Tibial nerve (tissue), 4 donors: ENCODE results near the gene GNG12. TPM values are rescaled to one million over a fixed set of nuclear protein-coding genes. Genes with fewer than 3 reads are reported as not detected.

Experiments
- DNase-seq, 2 donors: peaks; one replicate each; pipeline ENCODE4 v3.0.0-alpha.2; 2019; ENCODE audit warnings: low spot score in 2 of 2
- H3K27ac ChIP-seq, 4 donors: fragments of 200-600 bp; sonication (generic) in 3 of 4; one replicate each; pipeline ENCODE4 v1.5.1; 2017 to 2019; ENCODE audit warnings: mild to moderate bottlenecking in 1 of 4
- H3K27me3 ChIP-seq, 2 donors: fragments of 200-600 bp; sonication (generic) in 1 of 2; one replicate each; pipeline versions ENCODE4 v1.5.1 to v1.6.0; 2017 to 2019
- H3K36me3 ChIP-seq, 3 donors: fragments of 200-600 bp; sonication (generic); one replicate each; pipeline ENCODE4 v1.5.1; 2018 to 2019
- H3K4me1 ChIP-seq, 4 donors: fragments of 200-600 bp; sonication (generic) in 3 of 4; one replicate each; pipeline ENCODE4 v1.5.1; 2017 to 2019
- H3K4me3 ChIP-seq, 4 donors: fragments of 200-600 bp; sonication (generic) in 3 of 4; one replicate each; pipeline ENCODE4 v1.5.1; 2017 to 2019; ENCODE audit warnings: mild to moderate bottlenecking in 1 of 4, moderate library complexity in 1 of 4
- H3K9me3 ChIP-seq, 4 donors: fragments of 200-600 bp; sonication (generic) in 3 of 4; one replicate each; pipeline ENCODE4 v1.5.1; 2017 to 2019
- EP300 ChIP-seq, 2 donors: sonication (generic); formaldehyde crosslinking; IDR thresholded peaks; one replicate each; pipeline ENCODE4 v1.6.1; 2017; ENCODE audit warnings: antibody characterized with exemption in 2 of 2, mild to moderate bottlenecking in 1 of 2
- POLR2A ChIP-seq, 2 donors: fragments of 450-650 bp; IDR thresholded peaks; one replicate each; pipeline ENCODE4 v1.6.1; 2017; ENCODE audit warnings: antibody characterized with exemption in 2 of 2, mild to moderate bottlenecking in 2 of 2, moderate library complexity in 2 of 2
- WGBS, 2 donors: methylation state at CpG; one replicate each; pipeline ENCODE4 v1.1.5; 2018; 5-methylcytosine and 5-hydroxymethylcytosine counted together
- total RNA-seq, 4 donors: library from RNA; depleted of rRNA; stranded (reverse); fragments of >200 nt; gene quantifications; one replicate each; pipeline ENCODE4 v1.1.0, GENCODE V29; 2016
- TF ChIP-seq, protein P1 (sequence below), 5 experiments: fragments of 200-600 bp in 3 of 5; fragments of 450-650 bp in 2 of 5; sonication (generic) in 3 of 5; IDR thresholded peaks; one replicate each; pipeline ENCODE4 v1.5.1; 2016 to 2019; ENCODE audit warnings: antibody characterized with exemption in 5 of 5, mild to moderate bottlenecking in 3 of 5, moderate library complexity in 2 of 5

The GNG12 gene
- total RNA-seq, 4 donors from 2014 or later, result 55.9 to 71.8 (median 68.4) TPM

DNA sequence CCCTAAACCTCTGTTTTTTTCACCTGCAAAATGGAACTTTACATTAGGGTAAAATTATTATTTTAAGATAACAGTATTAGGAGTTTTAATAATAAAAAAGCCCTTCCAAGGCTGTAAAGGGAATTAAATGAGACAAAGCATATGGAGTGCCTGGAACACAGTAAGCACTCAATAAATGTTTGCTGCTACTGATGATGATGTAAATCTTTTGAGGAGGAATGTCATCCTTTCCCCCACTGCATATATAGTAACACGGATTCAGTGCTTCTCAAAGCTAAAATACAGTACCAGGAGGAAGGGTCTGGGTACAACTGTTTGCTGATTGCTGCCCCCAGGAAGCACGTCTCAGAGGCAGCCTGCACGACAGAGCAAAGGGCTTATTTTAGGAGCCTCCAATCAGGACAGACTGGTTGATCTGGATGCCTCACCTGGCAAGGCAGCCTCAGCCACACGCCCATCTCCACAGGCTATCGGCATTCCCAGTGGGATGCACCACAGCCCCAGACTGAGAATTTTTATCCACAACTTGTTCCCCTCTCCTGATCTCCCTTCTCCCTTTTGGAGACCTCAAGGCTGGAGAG lies 83.9 kb downstream of the GNG12 start:
- no peaks in the 10 kb centered on the region for H3K27me3 ChIP-seq
- no peaks in the 10 kb centered on the region for H3K36me3 ChIP-seq
- no peak for DNase-seq
- H3K9me3 ChIP-seq, result no peaks in the 10 kb centered on the region
- TF ChIP-seq EP300 (IDR thresholded peaks at IDR 0.05), result no peak
- TF ChIP-seq, protein P1, sequence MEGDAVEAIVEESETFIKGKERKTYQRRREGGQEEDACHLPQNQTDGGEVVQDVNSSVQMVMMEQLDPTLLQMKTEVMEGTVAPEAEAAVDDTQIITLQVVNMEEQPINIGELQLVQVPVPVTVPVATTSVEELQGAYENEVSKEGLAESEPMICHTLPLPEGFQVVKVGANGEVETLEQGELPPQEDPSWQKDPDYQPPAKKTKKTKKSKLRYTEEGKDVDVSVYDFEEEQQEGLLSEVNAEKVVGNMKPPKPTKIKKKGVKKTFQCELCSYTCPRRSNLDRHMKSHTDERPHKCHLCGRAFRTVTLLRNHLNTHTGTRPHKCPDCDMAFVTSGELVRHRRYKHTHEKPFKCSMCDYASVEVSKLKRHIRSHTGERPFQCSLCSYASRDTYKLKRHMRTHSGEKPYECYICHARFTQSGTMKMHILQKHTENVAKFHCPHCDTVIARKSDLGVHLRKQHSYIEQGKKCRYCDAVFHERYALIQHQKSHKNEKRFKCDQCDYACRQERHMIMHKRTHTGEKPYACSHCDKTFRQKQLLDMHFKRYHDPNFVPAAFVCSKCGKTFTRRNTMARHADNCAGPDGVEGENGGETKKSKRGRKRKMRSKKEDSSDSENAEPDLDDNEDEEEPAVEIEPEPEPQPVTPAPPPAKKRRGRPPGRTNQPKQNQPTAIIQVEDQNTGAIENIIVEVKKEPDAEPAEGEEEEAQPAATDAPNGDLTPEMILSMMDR (IDR thresholded peaks at IDR 0.05), result no peak
- no peak for TF ChIP-seq POLR2A (IDR thresholded peaks at IDR 0.05)
- WGBS, 2 donors, result 56 to 68% methylated on average over 5 of the region's 5 CpGs
- H3K4me1 ChIP-seq, result peaks cover 8 to 64% (median 31%) of the 10 kb centered on the region in 4 donors
- peak overlapping the region in 1 of 4 donors; percentile 28 for H3K4me3 ChIP-seq
- peak overlapping the region; percentile 65 to 89 (median 78) for H3K27ac ChIP-seq

DNA sequence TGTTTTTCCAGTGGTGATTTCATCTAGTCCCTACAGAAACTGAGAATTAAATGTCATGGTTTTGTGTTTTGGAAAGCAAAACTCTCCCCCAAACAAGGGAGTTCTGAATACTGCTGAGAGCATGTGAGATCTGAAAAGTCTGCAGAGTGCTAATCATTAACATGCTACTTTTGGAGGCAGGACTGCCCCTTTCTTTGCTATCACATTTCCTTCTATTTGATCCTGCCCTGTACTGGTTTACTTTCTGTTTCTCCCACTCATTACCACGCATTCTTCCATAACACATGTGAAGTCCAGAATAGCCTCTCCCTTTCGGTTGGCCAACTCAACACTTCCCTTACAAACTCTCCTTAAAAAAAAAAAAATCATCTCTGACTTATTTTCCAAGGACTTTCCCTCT lies 84.6 kb downstream of the GNG12 start:
- no peak for DNase-seq
- no peaks in the 10 kb centered on the region for H3K9me3 ChIP-seq
- WGBS, 2 donors, result 0 to 3% methylated on average over 2 of the region's 2 CpGs
- H3K27me3 ChIP-seq, result no peaks in the 10 kb centered on the region
- H3K4me3 ChIP-seq, result peak overlapping the region in 2 of 4 donors; percentile 9 to 28
- TF ChIP-seq, protein P1 (IDR thresholded peaks at IDR 0.05), result no peak
- no peak for TF ChIP-seq POLR2A (IDR thresholded peaks at IDR 0.05)
- TF ChIP-seq EP300 (IDR thresholded peaks at IDR 0.05), result peak in 1 of 2 donors; percentile 48
- H3K36me3 ChIP-seq, result no peaks in the 10 kb centered on the region
- peak overlapping the region; percentile 65 to 89 (median 78) for H3K27ac ChIP-seq
- H3K4me1 ChIP-seq, result peaks cover 8 to 60% (median 31%) of the 10 kb centered on the region in 4 donors

DNA sequence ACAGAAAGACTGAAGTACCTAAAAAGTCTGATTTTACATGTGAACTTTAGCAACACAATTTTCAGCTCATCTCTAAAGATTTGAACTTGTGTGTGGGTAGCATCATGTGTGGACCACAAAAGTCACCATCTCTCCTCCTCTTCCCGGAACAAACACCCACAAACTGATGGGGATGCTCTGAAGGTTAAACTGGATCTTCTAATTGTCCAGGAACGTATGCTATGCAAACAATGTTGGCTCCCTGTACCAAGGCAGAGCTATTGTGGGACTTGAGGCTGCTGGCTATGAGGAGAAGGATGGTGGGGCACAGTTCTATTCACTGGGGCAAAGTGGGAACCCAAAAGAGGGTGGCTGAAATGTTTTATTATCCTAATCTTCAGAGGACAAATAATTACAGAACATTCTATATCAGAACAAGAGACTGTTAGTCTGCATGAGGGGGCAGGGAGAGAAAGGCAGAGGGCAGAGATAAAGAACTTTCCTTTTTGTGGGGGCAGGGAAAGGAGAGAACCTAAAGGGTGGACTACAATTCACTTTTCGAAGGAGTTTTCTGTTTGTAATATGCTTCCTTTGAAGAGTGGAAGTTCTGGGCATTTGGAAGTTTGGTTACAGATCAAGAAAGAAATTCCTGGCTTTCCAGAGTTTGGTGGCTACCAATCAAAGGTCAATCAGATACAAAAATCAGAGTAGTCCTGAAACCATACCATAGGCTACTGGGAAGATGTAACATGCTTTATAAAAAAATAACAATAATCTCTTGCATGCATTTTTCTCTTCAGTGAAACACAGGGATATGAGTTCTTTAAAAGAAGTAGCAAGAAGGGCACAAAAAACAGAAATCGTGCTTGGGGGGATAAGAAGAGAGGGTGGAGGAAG lies 85.4 kb downstream of the GNG12 start:
- Histone ChIP-seq H3K4me3 (peak overlapping the region in 2 of 4 donors; percentile 9 to 28), H3K9me3 (no peaks in the 10 kb centered on the region), H3K36me3 (no peaks in the 10 kb centered on the region), H3K4me1 (peaks cover 8 to 58% (median 31%) of the 10 kb centered on the region in 4 donors), H3K27me3 (no peaks in the 10 kb centered on the region), H3K27ac (peak overlapping the region; percentile 65 to 89 (median 78))
- WGBS, 2 donors, result 18 to 21% methylated on average over 4 of the region's 4 CpGs
- TF ChIP-seq POLR2A (IDR thresholded peaks at IDR 0.05) (no peak), EP300 (IDR thresholded peaks at IDR 0.05) (no peak)
- TF ChIP-seq, protein P1 (IDR thresholded peaks at IDR 0.05), result no peak
- no peak for DNase-seq

GRCh38 chr1:67745875-67746698 lies 87.2 kb downstream of the GNG12 start:
- no peaks in the 10 kb centered on the region for H3K36me3 ChIP-seq
- peak overlapping the region in 3 of 4 donors; percentile 2 to 85 (median 76) for H3K27ac ChIP-seq
- H3K27me3 ChIP-seq, result no peaks in the 10 kb centered on the region
- peaks cover 8 to 67% (median 35%) of the 10 kb centered on the region in 4 donors for H3K4me1 ChIP-seq
- 50 to 51% methylated on average over 6 of the region's 6 CpGs for WGBS, 2 donors
- TF ChIP-seq POLR2A (IDR thresholded peaks at IDR 0.05) (no peak), EP300 (IDR thresholded peaks at IDR 0.05) (no peak)
- TF ChIP-seq, protein P1 (IDR thresholded peaks at IDR 0.05), result no peak
- DNase-seq, result no peak
- H3K4me3 ChIP-seq, result no peak overlapping the region
- H3K9me3 ChIP-seq, result no peaks in the 10 kb centered on the region
